GM12874 (cell line): ENCODE measurements around the gene SBK1.

Experiments
- CTCF ChIP-seq: IDR thresholded peaks from 2 replicates; pipeline ENCODE4 v1.5.1; 2011; ENCODE audit warnings: low read depth, mild to moderate bottlenecking, control low read depth, low read length, moderate library complexity; ENCODE audit not compliant: insufficient read depth

The SBK1 gene

GRCh38 chr16:28309811-28310311 is 17.5 kb downstream of the SBK1 start:
- TF ChIP-seq CTCF: no peak

GRCh38 chr16:28310796-28311195 is 18.5 kb downstream of the SBK1 start:
- no peak for TF ChIP-seq CTCF

GRCh38 chr16:28311413-28311812 is 19.1 kb downstream of the SBK1 start:
- TF ChIP-seq CTCF: no peak

GRCh38 chr16:28311913-28312312 is 19.6 kb downstream of the SBK1 start:
- no peak for TF ChIP-seq CTCF

- no peak for TF ChIP-seq CTCF
Measured at GRCh38 chr16:28312327-28312726, 20.0 kb downstream of the SBK1 start.

GRCh38 chr16:28313587-28313986 is 21.3 kb downstream of the SBK1 start:
- TF ChIP-seq CTCF: no peak

GRCh38 chr16:28316054-28316453 is 23.7 kb downstream of the SBK1 start:
- TF ChIP-seq CTCF: no peak
